Right cardiac atrium (tissue), 5 donors: ENCODE measurements around the gene PROM2. TPM values are rescaled to one million over a fixed set of nuclear protein-coding genes. Genes with fewer than 3 reads are reported as not detected.

Experiments
- ATAC-seq, 2 donors: fragments of 200-7000 bp; cut with Tn5 transposase; one replicate each; pipeline versions ENCODE4 v1.8.0 to v1.9.1; 2020; ENCODE audit warnings: moderate library complexity in 2 of 2, mild to moderate bottlenecking in 1 of 2
- DNase-seq, 3 donors: peaks; one replicate each; pipeline ENCODE4 v3.0.0-alpha.2; 2020
- H3K27ac ChIP-seq: one replicate; pipeline ENCODE4 v1.5.1; 2013; ENCODE audit warnings: mild to moderate bottlenecking, low read length, control low read depth, moderate library complexity
- H3K27me3 ChIP-seq: one replicate; pipeline ENCODE4 v1.6.1; 2013; ENCODE audit not compliant: control insufficient read depth, insufficient read depth
- H3K4me1 ChIP-seq: one replicate; pipeline ENCODE4 v1.6.1; 2013; ENCODE audit warnings: low read length; ENCODE audit not compliant: control insufficient read depth, insufficient read depth
- H3K4me3 ChIP-seq: one replicate; pipeline ENCODE4 v1.5.1; 2013; ENCODE audit warnings: low read length, control low read depth
- H3K9me3 ChIP-seq: one replicate; pipeline ENCODE4 v1.6.1; 2013; ENCODE audit warnings: low read length; ENCODE audit not compliant: control insufficient read depth
- WGBS: extraction: QIAGEN DNeasy Blood & Tissue Kit; methylation state at CpG from one replicate; pipeline ENCODE4 v1.1.7; 2013; 5-methylcytosine and 5-hydroxymethylcytosine counted together
- intact Hi-C, 4 donors: fragments of 100-400 bp; cut with DNase I; formaldehyde crosslinking; loops; one replicate each; pipeline versions ENCODE4 v1.11.0 to v1.14.0; 2022 to 2023
- polyA plus RNA-seq: library from polyadenylated mRNA; stranded (reverse); fragments of 200-250 nt; gene quantifications from one replicate; pipeline ENCODE4 v1.2.3, GENCODE V29; 2013
- total RNA-seq, 4 donors: library from RNA; stranded (reverse); fragmentation: NEBNext Ultra II Directional; extraction: Animal tissue kit (Norgen Biotek cat#: 25700); gene quantifications; one replicate each; pipeline ENCODE4 v1.2.1, GENCODE V29; 2021
- donor health status: healthy with polysubstance abuse.
- donor health status: DM: no; HTN: yes; CAD: no.
- donor health status: DM: no; HTN: no; CAD: no.
- donor health status: DM: no; HTN: yes; CAD: no; lungs with severe emphysema.
- donor health status: DM: yes; HTN: yes; CAD: no.

PROM2 gene
- total and polyA plus RNA-seq, 5 donors = 0.66 to 1.6 (median 1.1) TPM

GRCh38 chr2:95299961-95300360, 25.7 kb downstream of the PROM2 start:
- no peak overlapping the region for H3K27ac ChIP-seq
- intact Hi-C loops = no loop called here
- H3K4me3 ChIP-seq = no peak overlapping the region
- 75% methylated on average over 9 of the region's 9 CpGs for WGBS
- ATAC-seq (no peak), DNase-seq (no peak)
- H3K27me3 ChIP-seq = no peaks in the 10 kb centered on the region
- no peaks in the 10 kb centered on the region for H3K9me3 ChIP-seq
- H3K4me1 ChIP-seq = no peaks in the 10 kb centered on the region

GRCh38 chr2:95300450-95300849, 26.2 kb downstream of the PROM2 start:
- H3K27me3 ChIP-seq = no peaks in the 10 kb centered on the region
- intact Hi-C loops = no loop called here
- DNase-seq (no peak), ATAC-seq (no peak)
- H3K4me1 ChIP-seq = no peaks in the 10 kb centered on the region
- 35% methylated on average over 11 of the region's 11 CpGs for WGBS
- H3K9me3 ChIP-seq = no peaks in the 10 kb centered on the region
- H3K4me3 ChIP-seq = no peak overlapping the region
- no peak overlapping the region for H3K27ac ChIP-seq

GRCh38 chr2:95301186-95301585, 26.9 kb downstream of the PROM2 start:
- intact Hi-C loops = no loop called here
- ATAC-seq (no peak), DNase-seq (no peak)
- WGBS = 84% methylated on average over 4 of the region's 4 CpGs
- Histone ChIP-seq H3K27me3 (no peaks in the 10 kb centered on the region), H3K4me1 (no peaks in the 10 kb centered on the region), H3K27ac (no peak overlapping the region), H3K4me3 (no peak overlapping the region), H3K9me3 (no peaks in the 10 kb centered on the region)

GRCh38 chr2:95301876-95302641, 27.8 kb downstream of the PROM2 start:
- H3K27ac ChIP-seq = no peak overlapping the region
- DNase-seq (peak in 1 of 3 donors; percentile 36), ATAC-seq (no peak)
- intact Hi-C loops = no loop called here
- no peaks in the 10 kb centered on the region for H3K4me1 ChIP-seq
- H3K4me3 ChIP-seq = no peak overlapping the region
- H3K27me3 ChIP-seq = no peaks in the 10 kb centered on the region
- no peaks in the 10 kb centered on the region for H3K9me3 ChIP-seq
- 65% methylated on average over 17 of the region's 17 CpGs for WGBS

GRCh38 chr2:95303191-95303919, 29.1 kb downstream of the PROM2 start:
- WGBS = 77% methylated on average over 19 of the region's 19 CpGs
- Histone ChIP-seq H3K27ac (no peak overlapping the region), H3K4me3 (no peak overlapping the region), H3K4me1 (no peaks in the 10 kb centered on the region), H3K27me3 (no peaks in the 10 kb centered on the region), H3K9me3 (no peaks in the 10 kb centered on the region)
- DNase-seq = peak in 1 of 3 donors; percentile 36
- intact Hi-C loops = no loop called here
- no peak for ATAC-seq

- intact Hi-C loops = no loop called here
- no peak overlapping the region for H3K27ac ChIP-seq
- H3K4me1 ChIP-seq = no peaks in the 10 kb centered on the region
- H3K4me3 ChIP-seq = no peak overlapping the region
- WGBS = 68% methylated on average over 15 of the region's 15 CpGs
- no peaks in the 10 kb centered on the region for H3K27me3 ChIP-seq
- peak in 1 of 3 donors; percentile 14 for DNase-seq
- no peak for ATAC-seq
- H3K9me3 ChIP-seq = no peaks in the 10 kb centered on the region
These were observed 31.3 kb downstream of the PROM2 start for GRCh38 chr2:95305380-95306061.

GRCh38 chr2:95306336-95306895, 32.2 kb downstream of the PROM2 start:
- Histone ChIP-seq H3K27ac (no peak overlapping the region), H3K27me3 (no peaks in the 10 kb centered on the region), H3K4me3 (no peak overlapping the region), H3K9me3 (no peaks in the 10 kb centered on the region), H3K4me1 (no peaks in the 10 kb centered on the region)
- 80% methylated on average over 10 of the region's 10 CpGs for WGBS
- intact Hi-C loops = no loop called here
- no peak for ATAC-seq
- peak in 1 of 3 donors; percentile 17 for DNase-seq

GRCh38 chr2:95307036-95307435, 32.8 kb downstream of the PROM2 start:
- ATAC-seq (no peak), DNase-seq (peak in 1 of 3 donors; percentile 13)
- Histone ChIP-seq H3K4me3 (no peak overlapping the region), H3K27me3 (no peaks in the 10 kb centered on the region), H3K4me1 (no peaks in the 10 kb centered on the region), H3K27ac (no peak overlapping the region), H3K9me3 (no peaks in the 10 kb centered on the region)
- WGBS = 80% methylated on average over 5 of the region's 5 CpGs
- intact Hi-C loops = no loop called here

- Histone ChIP-seq H3K27ac (no peak overlapping the region), H3K4me3 (no peak overlapping the region), H3K4me1 (no peaks in the 10 kb centered on the region), H3K27me3 (no peaks in the 10 kb centered on the region), H3K9me3 (no peaks in the 10 kb centered on the region)
- DNase-seq (no peak), ATAC-seq (no peak)
- intact Hi-C loops = no loop called here
- 78% methylated on average over 8 of the region's 8 CpGs for WGBS
These were observed 33.6 kb downstream of the PROM2 start for GRCh38 chr2:95307878-95308277.

GRCh38 chr2:95308426-95308990, 34.3 kb downstream of the PROM2 start:
- no peak overlapping the region for H3K4me3 ChIP-seq
- DNase-seq (peak in 1 of 3 donors; percentile 42), ATAC-seq (no peak)
- no peaks in the 10 kb centered on the region for H3K4me1 ChIP-seq
- no peaks in the 10 kb centered on the region for H3K9me3 ChIP-seq
- H3K27me3 ChIP-seq = no peaks in the 10 kb centered on the region
- intact Hi-C loops = no loop called here
- 86% methylated on average over 12 of the region's 12 CpGs for WGBS
- no peak overlapping the region for H3K27ac ChIP-seq
